ENCODE results near the gene DIDO1.

- no peak for TF ChIP-seq HNF4G (IDR thresholded peaks at IDR 0.05; ENCODE audit: borderline replicate concordance, low read depth, low read length)
- peak; percentile 33; the same call in 1 of the 2 replicates for TF ChIP-seq HNF4G (CRISPR knock-in tag; IDR thresholded peaks at IDR 0.05; ENCODE audit: borderline replicate concordance, low read depth)
- TF ChIP-seq MAX (IDR thresholded peaks at IDR 0.05) = peak; percentile 98
- peak; percentile 98 for TF ChIP-seq ZFX (CRISPR knock-in tag; IDR thresholded peaks at IDR 0.05; ENCODE audit: low read depth)
These were observed 11.2 kb upstream of the DIDO1 start for GRCh38 chr20:62937268-62938104.

Data from HepG2 (cell line).